D721Med (cell line): ENCODE results near the gene CORO2B.

Experiments used
- DNase-seq: peaks from one replicate; pipeline ENCODE4 v3.0.0; 2011; ENCODE audit warnings: low spot score; ENCODE audit not compliant: insufficient read length
- FAIRE-seq: peaks from 2 replicates; lab custom pipeline; 2011; peaks lifted over from hg19 to GRCh38; lab: Jason Lieb, UNC
- TF ChIP-seq, protein P1 (sequence below): IDR thresholded peaks from 2 replicates; pipeline ENCODE4 v1.5.1; 2012; ENCODE audit warnings: mild to moderate bottlenecking, control low read depth; ENCODE audit not compliant: insufficient read depth; ENCODE audit errors: missing control alignments

CORO2B gene

DNA sequence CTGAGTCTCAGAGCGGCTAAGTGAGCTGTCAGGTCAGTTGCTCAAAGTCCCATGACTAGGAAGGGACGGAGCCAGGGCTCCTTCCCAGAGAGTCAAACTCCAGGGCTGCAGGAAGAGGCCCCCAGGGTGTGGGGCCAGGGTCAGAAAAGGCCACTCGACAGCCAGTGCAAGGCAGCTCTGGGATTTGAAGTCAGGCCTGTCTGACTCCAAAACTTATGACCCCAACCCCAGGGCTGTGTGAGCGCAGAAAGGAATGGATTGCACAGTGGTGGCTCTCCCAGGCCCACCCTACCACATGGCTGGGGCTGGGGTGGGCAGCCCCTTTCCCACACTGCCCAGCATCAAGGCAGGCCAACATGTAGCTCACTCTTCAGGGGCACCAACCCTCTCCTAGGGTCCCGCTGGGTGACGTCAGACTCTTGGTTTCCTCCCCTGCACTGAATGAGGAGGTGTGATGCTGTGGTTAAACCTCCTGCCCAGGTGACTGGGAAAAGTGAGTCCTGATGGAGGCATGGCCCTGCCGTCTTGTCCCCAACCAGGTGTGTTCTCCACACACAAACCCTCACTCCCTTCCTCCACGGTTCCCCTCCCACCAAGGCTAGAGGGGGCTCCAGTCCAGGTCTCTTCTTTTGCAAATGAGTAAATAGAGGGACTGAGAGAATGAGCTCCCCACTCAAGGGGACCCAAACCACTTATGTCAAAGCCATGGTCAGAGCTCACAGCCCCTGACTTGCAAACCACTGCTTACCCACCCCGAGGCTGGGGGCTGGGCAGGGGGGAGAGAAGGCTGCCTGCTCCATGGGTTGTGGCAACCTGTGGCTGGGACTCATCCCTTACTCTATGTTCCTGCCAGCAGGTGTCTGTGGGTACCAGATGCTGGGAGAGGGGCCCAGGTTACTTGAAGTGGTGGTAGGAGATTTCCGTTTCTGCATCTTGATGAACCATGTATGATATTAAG is 23.8 kb upstream of the CORO2B start:
- FAIRE-seq = no peak
- TF ChIP-seq, protein P1, sequence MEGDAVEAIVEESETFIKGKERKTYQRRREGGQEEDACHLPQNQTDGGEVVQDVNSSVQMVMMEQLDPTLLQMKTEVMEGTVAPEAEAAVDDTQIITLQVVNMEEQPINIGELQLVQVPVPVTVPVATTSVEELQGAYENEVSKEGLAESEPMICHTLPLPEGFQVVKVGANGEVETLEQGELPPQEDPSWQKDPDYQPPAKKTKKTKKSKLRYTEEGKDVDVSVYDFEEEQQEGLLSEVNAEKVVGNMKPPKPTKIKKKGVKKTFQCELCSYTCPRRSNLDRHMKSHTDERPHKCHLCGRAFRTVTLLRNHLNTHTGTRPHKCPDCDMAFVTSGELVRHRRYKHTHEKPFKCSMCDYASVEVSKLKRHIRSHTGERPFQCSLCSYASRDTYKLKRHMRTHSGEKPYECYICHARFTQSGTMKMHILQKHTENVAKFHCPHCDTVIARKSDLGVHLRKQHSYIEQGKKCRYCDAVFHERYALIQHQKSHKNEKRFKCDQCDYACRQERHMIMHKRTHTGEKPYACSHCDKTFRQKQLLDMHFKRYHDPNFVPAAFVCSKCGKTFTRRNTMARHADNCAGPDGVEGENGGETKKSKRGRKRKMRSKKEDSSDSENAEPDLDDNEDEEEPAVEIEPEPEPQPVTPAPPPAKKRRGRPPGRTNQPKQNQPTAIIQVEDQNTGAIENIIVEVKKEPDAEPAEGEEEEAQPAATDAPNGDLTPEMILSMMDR = no peak
- DNase-seq = no peak

DNA sequence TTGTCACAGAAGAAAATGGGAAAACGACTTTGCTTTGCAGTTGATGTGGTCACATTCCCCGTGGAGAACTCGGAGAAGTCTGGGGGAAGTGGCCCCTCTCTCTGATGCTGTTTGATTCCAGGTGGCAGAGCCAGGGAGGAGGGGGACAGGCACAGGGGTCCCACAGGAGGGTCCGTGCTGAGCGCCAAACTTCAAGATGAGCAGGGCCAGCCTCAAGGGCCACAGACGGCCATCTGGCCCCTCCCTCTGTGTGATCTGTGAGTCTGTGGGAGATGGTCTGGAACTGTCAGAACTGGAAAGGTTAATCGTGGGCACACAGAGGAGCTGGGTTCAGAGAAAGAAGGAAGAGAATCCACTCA is 23.1 kb upstream of the CORO2B start:
- FAIRE-seq = no peak
- TF ChIP-seq, protein P1 = no peak

DNA sequence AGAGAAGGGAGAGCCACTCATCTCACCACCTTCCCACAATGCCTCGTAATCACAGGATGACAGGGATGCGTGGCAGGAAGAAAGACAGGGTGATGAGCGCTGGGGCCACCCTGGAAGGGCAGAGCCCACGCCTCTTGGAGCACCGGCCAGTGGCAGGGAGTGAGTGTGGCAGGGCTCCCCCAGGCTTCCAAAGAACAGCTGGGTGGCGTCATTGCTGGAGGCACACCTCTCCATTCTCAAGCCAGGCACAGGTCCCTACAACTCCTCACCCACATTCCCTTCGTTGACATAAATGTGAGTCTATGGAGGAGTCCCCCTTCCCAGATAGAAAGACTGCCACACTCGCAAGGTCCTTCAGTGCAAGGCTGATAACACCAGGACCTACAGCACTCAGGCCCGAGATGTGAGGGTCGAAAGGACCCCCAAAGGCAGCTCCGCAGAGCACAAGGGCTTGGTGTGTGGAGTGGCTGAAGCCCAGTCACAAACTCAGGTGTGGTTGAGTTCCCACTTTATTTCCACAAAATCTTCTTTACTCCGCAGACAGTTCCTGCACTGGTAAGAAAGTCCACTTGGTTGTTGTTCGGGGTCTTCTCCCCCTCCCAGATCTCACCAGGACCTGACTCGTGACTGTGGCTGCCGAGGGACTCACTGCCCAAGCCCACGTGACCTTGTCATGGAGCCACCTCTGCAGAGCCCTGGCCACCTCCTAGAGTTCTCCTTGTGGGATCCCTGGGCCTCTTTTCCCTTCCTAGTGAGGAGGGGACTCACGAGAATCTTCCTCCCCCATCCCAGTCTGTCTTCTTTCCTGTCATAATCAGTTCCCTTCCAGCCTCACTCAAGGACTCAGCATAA is 22.4 kb upstream of the CORO2B start:
- FAIRE-seq (no peak), DNase-seq (no peak)
- TF ChIP-seq, protein P1 = no peak

More for the DNA sequence above, 23.1 kb upstream of the CORO2B start:
- DNase-seq = no peak

DNA sequence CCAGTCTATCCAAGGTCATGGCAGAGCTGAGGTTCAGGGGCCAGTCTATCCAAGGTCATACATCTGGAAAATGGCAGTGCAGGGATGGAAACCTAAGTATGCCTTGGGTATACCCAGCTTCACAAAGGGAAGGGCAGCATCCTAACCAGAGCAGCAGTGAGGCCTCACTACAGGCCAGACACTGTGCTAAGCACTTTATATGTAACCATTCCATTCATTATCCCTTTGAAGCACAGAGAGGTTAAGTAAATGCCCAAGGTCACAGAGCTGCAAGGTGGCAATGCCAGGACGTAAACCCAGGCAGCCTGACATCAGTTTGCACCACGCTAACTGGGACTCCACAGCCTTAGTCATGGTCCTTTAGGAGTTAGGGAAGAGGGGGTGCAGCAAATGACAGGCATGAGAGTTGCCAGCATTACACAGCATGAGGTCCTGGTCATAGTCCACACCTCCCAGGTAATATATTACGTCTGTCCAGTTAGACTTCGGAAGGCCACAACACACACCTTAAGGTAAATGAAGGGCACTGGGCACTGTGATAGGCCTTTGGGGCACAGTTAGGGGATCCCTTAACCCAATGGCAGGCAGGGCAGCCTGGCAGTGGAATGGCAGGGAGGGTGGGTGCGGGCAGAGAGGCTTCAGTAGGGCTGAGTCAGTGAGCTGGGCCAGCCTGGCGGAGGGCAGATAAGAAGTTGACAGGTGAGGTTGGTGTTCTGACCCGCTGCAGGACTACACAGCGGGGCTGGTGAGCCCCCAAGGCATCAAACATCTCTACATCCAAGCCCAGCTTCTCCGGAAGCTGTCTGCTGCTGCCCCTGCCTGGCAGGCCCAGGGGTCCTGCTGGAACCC is 21.1 kb upstream of the CORO2B start:
- TF ChIP-seq, protein P1 = no peak
- FAIRE-seq (no peak), DNase-seq (no peak)

DNA sequence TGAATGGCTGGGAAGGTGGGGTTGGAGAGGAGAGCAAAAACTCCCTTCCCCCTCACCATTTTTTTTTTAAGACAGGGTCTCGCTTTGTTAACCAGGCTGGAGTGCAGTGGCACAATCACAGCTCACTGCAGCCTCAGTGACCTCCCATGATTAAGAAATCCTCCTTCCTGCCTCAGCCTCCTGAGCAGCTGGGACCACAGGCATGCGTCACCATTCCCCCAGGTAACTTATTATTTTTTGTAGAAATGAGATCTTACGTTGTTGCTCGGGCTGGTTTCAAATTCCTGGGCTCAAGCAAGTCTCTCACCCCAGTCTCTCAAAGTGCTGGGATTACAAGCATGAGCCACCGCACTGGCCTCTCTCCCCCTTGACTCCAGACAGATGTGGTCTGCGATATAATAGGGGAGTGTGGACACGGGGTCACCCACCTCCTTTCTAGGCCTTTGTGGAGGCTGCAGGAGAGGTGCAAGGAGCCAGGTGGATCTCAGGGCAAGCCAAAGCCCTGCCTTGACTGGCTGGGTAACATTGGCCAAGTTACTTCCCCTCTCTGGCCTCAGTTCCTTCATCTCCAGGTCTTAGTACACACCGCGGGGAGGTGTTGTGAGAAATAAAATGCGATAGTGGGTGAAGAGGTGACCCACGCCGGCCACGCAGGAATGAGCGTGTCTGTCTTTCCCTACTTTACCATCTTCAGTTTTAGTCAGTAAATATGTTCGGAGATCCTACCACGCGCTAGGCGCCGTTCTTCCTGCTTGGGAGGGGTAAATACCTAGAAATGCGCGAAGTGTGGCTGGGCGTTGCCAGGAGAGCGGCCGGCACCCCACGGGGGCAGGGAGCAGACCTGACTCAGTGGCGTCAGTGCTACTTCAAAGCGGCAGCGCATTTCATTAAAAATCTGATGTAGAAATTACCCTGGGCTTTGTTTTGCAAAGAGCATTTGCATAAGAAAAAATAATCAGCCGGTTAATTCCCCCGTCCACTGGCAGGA is 20.2 kb upstream of the CORO2B start:
- DNase-seq (no peak), FAIRE-seq (no peak)
- TF ChIP-seq, protein P1 = no peak
